GM21367 (cell line): Measurements from ENCODE around the gene PRKAG3.
"Not testable (repeated sequence)": the region's sequence is repeated elsewhere in the genome, so short reads cannot be mapped to it uniquely, and the experiment has no call there.

Experiments
- ATAC-seq: cut with Tn5 transposase; IDR thresholded peaks from one replicate; pipeline ENCODE4 v1.9.1; 2021; ENCODE audit not compliant: unreplicated experiment

The PRKAG3 gene

DNA sequence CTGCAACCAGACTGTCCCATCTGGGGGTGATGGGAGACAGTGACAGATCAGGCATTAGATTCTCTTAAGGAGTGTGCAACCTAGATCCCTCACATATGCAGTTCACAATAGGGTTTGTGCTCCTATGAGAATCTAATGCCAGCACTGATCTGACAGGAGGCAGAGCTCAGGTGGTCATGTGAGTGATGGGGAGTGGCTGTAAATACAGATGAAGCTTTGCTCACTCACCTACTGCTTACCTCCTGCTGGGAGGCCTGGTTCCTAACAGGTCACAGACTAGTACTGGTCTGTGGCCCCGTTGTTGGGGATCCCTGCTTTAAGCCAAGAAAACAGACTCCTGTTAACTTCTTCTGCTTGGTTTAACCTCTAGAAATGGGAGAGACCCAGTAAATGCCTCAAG lies 46.5 kb downstream of the PRKAG3 start:
- no peak for ATAC-seq

DNA sequence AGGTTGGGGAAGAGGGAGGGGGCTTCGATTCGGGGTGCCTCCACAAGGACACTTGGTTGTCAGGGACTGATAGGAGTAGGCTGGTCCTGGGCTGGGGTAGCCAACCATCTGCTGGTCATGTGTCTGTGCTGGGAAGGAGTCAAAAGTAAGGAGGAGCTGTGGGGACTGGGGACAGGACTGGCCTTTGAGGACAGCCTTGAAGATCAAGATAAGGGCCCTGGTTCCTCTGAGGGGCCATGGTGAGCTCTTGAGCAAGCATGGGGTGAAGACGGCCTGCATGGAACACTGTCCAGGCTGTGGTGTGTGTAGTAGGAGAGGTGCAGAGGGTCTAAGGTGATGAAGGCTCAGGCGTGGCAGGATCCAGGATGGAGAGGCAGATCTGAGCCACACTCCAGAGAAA lies 47.9 kb downstream of the PRKAG3 start:
- no peak for ATAC-seq

DNA sequence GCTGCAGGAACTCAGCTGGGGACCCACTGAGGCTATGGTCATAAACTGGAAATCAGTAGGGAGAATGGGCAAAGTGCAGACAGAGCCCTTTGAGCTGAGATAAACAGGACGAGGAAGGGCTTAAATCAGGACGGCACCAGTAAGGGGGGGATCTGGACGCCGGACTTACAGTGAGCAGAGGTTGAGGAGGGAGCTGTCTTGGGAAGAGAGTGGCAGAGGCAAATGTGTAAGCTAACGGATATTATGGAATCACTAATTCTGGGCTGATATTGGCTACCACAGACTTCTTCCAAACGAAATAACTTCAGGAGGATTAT lies 49.1 kb downstream of the PRKAG3 start:
- no peak for ATAC-seq

DNA sequence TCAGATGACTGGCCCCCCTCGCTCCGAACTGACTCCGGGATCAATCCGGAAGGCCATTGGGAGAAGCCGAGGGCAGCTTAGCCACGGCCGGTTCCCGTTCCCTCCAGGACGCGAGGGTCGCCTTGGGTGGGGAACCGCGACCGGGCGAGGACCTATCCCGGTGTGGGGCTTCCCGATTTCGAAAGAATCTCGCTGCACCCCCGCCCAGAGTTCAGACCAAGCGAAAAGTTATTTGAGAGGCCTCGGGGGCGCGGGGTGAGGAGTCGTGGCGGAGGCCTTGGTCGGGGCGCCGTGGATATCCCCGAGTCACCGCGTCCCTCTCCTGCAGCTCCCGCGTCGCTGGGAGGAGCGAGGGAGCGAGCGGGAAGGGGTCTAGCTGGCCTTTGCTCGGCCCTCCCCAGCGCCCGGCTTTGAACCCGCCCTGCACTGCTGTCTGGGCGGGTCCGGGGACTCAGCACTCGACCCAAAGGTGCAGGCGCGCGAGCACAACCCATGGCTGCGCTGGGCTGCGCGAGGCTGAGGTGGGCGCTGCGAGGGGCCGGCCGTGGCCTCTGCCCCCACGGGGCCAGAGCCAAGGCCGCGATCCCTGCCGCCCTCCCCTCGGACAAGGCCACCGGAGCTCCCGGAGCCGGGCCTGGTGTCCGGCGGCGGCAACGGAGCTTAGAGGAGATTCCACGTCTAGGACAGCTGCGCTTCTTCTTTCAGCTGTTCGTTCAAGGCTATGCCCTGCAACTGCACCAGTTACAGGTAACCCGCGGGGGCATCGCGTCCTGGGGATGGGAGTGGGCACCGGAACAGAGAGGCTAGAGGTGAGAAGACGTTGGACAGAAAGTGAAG lies 49.7 kb downstream of the PRKAG3 start, which contains the start of gene CYP27A1:
TSS of gene CYP27A1 (plus strand) at position 457 of the 837 bp plus-strand sequence. CDS start at position 493, 36 bp downstream.
- no peak for ATAC-seq

DNA sequence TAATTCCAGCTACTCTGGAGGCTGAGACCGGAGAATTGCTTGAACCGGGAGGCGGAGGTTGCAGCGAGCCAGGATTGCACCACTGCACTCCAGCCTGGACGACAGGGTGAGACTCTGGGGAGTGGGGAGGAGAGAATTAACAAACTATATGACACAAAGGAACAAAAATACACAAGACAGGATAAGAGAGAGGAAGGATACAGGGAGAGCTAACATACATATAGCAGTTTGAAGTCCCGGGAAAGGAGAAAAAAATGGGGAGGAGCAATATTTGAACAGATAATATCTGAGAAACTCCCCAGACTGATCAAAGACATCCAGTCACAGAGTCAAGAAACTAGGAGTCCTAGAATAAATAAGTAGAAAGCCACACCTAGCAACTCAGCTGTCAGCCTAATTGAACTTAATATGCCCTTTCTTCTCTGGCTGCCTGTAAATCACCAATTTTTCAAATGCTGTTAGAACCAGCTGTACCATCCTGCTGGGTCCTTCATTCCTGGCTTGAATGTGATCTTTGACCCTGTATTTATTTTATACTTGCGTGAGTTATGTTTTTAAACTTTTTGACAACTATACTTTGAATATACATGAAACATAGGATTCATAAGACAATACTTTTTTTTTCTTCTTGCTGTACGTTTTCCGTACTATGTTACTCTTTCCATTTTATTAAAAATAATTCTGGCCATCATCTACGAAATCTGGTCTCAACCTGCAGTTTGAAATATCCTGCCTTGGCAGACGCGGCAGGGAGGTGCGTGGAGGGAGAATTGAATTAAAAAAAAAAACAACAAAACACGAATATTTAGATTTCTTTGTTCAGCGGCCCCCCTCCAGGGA lies 50.5 kb downstream of the PRKAG3 start:
- no peak for ATAC-seq

DNA sequence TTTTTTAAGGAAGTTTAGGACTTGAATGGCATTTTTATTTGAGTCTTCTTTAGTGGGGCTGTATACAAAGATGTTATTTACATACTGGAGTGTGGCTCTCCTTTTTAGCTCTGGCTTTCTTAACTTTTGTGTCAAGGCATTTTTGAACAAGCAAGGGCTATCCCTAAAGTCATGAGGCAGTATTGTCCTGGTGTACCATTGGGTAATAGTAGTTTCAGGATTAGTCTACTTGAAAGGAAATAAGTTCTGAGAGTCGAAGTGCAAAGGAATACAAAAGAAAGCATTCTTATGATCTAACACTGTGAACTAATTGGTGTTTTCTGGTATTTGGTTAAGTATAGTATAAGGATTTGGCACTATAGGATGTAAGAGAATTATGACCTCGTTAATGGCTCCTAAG lies 51.6 kb downstream of the PRKAG3 start:
- ATAC-seq = no peak

DNA sequence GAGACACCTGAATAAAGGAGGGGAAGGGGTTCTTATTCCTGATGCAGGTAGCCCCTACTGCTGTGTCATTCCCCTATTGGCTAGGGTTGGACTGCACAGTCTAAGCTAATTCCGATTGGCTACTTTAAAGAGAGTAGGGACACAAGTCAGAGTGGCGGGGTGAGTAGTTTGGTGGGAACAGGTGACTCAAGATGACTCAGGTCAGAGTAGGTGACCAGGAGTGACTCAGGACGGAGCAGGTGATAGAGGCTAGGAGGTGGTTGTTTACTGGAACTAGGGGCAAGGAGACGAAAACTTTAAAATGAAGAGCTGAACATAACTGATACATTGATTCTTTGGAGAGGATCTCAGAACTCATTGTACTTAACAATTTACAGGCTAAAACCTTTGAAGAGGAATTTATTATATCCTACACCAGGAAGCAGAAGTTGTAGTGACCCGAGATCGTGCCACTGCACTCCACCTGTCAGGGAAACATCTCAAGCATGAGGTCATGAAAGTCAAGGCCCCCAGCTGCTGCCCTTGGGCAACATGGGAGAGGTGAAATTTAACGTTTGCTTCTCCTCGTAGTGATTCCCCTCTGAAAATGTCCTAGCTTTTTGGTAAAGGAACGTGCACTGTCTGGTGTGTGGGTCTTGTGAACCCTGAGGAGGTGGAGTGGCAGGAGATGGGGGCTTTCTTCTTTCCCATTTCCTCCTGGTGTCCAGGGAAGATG lies 54.2 kb downstream of the PRKAG3 start:
- ATAC-seq = no peak

DNA sequence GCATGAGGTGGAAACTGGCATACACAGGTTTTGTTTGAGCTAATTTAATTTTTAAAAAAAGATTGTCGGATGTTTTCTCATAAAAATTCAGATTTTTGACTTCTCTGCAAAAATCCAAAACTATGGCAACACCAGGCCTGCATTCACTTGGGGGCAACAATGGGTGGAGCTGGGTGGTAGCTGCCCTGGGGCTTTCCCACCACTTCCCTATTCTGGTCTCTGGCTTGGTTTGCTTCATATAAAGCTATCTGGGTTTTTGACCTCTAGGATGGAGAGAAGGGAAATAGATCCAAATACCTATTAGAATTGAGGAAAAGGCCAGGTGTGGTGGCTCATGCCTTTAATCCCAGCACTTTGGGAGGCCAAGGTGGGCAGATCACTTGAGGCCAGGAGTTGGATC lies 55.1 kb downstream of the PRKAG3 start:
- ATAC-seq = no peak

DNA sequence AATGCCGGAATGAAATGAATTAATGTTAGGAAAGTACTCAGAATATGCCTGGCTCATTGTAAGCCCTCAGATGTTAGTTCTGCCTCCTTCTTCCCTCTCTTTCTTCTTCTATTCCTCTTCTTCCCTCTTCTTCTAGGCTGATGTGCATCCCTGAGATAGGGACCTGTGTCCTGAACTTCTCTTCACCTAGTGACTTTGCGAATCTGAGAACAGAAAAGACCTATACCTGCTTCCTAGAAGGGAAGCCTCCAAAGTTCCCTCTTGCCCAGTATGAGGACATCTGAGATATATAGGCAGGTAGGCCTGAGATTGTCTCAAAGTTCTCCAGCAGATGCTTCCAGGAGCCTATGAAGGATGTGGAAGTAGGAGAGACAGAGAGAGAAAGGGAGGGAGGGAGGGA lies 57.7 kb downstream of the PRKAG3 start:
- no peak for ATAC-seq

DNA sequence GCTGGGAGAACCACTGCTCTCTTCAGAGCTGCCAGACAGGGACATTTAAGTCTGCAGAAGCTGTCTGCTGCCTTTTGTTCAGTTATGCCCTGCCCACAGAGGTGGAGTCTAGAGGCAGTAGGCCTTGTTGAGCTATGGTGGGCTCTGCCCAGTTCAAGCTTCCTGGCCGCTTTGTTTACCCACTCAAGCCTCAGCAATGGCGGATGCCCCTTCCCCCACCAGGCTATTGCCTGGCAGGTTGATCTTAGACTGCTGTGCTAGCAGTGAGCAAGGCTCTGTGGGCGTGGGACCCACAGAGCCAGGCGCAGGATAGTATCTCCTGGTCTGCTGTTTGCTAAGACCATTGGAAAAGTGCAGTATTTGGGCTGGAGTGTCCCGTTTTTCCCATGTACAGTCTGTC lies 58.8 kb downstream of the PRKAG3 start:
- not testable (repeated sequence) for ATAC-seq
